ENCODE results near the gene NLRX1. TPM values are rescaled to one million over a fixed set of nuclear protein-coding genes. Genes with fewer than 3 reads are reported as not detected.

Gene NLRX1
- total RNA-seq, 2 donors from 2014 or later, result 21.8 to 29.6 TPM

DNA sequence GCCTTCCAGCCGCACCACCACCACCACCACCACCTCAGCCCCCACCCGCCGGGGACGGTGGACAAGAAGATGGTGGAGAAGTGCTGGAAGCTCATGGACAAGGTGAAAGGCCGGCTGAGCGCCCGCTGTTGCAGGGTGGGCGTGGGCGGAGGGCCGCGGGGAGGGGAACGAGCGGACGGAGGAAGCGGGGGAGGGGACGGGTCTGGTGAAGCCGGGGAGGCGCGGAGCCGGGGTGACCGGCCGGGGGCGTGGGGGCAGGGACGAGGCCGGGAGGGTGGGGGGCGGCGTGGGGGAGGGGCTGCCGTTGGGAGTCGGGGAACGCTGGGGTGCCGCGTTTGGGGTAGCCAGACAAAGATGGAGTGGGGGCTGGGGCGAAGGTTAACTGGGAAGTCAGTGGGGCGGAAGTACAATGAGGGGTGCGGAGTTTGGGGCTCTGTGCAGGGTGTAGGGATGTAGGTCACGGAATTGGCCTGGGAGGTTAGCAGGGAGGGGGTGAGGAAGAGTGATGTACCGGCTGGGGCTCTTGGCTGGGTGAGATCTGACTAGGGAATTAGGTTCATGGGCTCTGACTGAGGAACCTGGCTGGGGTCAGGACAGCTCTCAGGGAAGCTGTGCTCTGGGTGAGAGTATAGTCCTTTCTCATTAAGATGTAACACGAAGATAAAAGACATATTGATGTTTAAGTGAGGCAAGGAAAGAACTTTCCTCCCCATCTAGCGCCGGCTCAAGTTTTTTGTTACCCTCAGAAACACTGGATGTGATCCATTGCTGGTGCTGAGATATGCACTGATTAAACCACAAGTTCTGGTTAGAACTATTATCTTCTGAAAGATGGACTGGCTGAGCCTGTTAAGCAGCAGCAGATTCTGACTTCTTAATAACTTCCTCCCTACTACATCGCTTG, 38.2 kb downstream of the NLRX1 start:
- TF ChIP-seq, protein P1, sequence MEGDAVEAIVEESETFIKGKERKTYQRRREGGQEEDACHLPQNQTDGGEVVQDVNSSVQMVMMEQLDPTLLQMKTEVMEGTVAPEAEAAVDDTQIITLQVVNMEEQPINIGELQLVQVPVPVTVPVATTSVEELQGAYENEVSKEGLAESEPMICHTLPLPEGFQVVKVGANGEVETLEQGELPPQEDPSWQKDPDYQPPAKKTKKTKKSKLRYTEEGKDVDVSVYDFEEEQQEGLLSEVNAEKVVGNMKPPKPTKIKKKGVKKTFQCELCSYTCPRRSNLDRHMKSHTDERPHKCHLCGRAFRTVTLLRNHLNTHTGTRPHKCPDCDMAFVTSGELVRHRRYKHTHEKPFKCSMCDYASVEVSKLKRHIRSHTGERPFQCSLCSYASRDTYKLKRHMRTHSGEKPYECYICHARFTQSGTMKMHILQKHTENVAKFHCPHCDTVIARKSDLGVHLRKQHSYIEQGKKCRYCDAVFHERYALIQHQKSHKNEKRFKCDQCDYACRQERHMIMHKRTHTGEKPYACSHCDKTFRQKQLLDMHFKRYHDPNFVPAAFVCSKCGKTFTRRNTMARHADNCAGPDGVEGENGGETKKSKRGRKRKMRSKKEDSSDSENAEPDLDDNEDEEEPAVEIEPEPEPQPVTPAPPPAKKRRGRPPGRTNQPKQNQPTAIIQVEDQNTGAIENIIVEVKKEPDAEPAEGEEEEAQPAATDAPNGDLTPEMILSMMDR (conservative IDR thresholded peaks at IDR 0.05), result no peak
- 1 to 3% methylated on average over 9 to 26 of the region's 41 CpGs for WGBS, 2 experiments (ENCODE audit: insufficient coverage in 1 of 2, insufficient read length in 1 of 2)

DNA sequence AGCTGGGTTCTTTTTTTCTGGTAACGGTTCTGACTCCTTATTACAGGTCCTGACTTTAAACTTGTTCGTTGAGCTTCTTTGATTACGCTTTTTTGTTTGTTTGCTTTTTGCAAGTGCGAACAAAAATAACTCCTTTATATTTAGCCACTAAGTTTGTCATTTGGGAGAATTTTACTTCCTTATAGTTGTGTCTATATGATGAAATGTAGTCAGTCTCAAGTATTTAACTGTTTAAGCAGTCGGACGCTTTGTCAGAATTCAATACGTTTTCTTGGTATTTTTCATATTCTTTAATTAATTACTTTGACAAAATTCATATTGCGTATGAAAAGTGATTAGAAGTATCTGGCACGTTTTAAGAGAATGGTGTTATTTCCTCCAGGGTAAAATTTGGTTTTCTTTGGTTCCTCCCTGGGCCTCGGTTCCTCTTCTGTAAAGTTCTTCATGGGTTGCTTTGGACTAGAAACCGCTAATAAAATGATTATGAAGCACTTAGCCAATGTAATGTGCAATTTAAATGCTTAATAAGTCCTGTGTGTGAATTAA, 39.0 kb downstream of the NLRX1 start:
- Histone ChIP-seq H3K9me3 (ENCODE audit: control insufficient read depth, low read length) (no peaks in the 10 kb centered on the region), H3K9ac (ENCODE audit: extremely low read depth, low read length, poor library complexity, severe bottlenecking) (peak overlapping the region; percentile 46), H3K36me3 (ENCODE audit: control insufficient read depth, insufficient read depth, low read length) (no peaks in the 10 kb centered on the region), H3K27me3 (ENCODE audit: control insufficient read depth, insufficient read depth, low read length, poor library complexity, severe bottlenecking) (no peaks in the 10 kb centered on the region), H3K27ac (ENCODE audit: low read depth, low read length) (no peak overlapping the region), H3K4me3 (ENCODE audit: low read length) (peak overlapping the region; percentile 88), H3K4me1 (ENCODE audit: control insufficient read depth, insufficient read depth, low read length) (peaks cover 2% of the 10 kb centered on the region)
- DNase-seq, result no peak
- no peaks in the 10 kb centered on the region for H3K9me3 Mint-ChIP-seq
- H3K4me3 Mint-ChIP-seq, result peak overlapping the region; percentile 96
- H3K27me3 Mint-ChIP-seq (ENCODE audit: insufficient read depth), result no peaks in the 10 kb centered on the region
- no peaks in the 10 kb centered on the region for H3K36me3 Mint-ChIP-seq (ENCODE audit: low read depth)
- WGBS, 2 experiments (ENCODE audit: insufficient coverage in 1 of 2, insufficient read length in 1 of 2), result 38 to 61% methylated on average over 3 to 11 of the region's 11 CpGs
- H3K27ac Mint-ChIP-seq, result no peak overlapping the region
- peaks cover 28% of the 10 kb centered on the region for H3K4me1 Mint-ChIP-seq
- TF ChIP-seq, protein P1 (conservative IDR thresholded peaks at IDR 0.05), result no peak

More for the DNA sequence above, 38.2 kb downstream of the NLRX1 start:
- peaks cover 28% of the 10 kb centered on the region for H3K4me1 Mint-ChIP-seq
- H3K36me3 Mint-ChIP-seq (ENCODE audit: low read depth), result no peaks in the 10 kb centered on the region
- Histone ChIP-seq H3K27ac (ENCODE audit: low read depth, low read length) (peak overlapping the region; percentile 94), H3K9ac (ENCODE audit: extremely low read depth, low read length, poor library complexity, severe bottlenecking) (peak overlapping the region; percentile 57), H3K36me3 (ENCODE audit: control insufficient read depth, insufficient read depth, low read length) (no peaks in the 10 kb centered on the region), H3K4me3 (ENCODE audit: low read length) (peak overlapping the region; percentile 88), H3K9me3 (ENCODE audit: control insufficient read depth, low read length) (no peaks in the 10 kb centered on the region), H3K27me3 (ENCODE audit: control insufficient read depth, insufficient read depth, low read length, poor library complexity, severe bottlenecking) (no peaks in the 10 kb centered on the region), H3K4me1 (ENCODE audit: control insufficient read depth, insufficient read depth, low read length) (peaks cover 2% of the 10 kb centered on the region)
- peak overlapping the region; percentile 92 for H3K27ac Mint-ChIP-seq
- H3K4me3 Mint-ChIP-seq, result peak overlapping the region; percentile 96
- no peak for DNase-seq
- H3K27me3 Mint-ChIP-seq (ENCODE audit: insufficient read depth), result no peaks in the 10 kb centered on the region
- H3K9me3 Mint-ChIP-seq, result no peaks in the 10 kb centered on the region

DNA sequence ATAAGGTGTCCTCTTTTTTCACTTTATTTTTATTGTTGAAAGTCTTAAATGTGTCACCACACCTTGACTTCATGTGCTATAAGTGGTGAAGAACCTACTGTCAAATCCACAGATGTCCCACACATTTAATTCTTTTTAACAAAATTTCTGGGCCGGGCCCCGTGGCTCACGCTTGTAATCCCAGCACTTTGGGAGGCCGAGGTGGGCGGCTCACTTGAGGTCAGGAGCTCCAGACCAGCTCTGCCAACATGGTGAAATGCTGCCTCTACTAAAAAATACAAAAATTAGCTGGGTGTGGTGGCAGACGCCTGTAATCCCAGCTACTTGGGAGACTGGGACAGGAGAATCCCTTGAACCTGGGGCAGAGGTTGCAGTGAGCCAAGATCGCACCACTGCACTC, 40.7 kb downstream of the NLRX1 start:
- TF ChIP-seq, protein P1 (conservative IDR thresholded peaks at IDR 0.05), result no peak
- Mint-ChIP-seq H3K4me3 (no peak overlapping the region), H3K36me3 (ENCODE audit: low read depth) (no peaks in the 10 kb centered on the region), H3K9me3 (no peaks in the 10 kb centered on the region), H3K27me3 (ENCODE audit: insufficient read depth) (no peaks in the 10 kb centered on the region), H3K27ac (peak overlapping the region; percentile 46), H3K4me1 (peaks cover 28% of the 10 kb centered on the region)
- Histone ChIP-seq H3K36me3 (ENCODE audit: control insufficient read depth, insufficient read depth, low read length) (no peaks in the 10 kb centered on the region), H3K9ac (ENCODE audit: extremely low read depth, low read length, poor library complexity, severe bottlenecking) (no peak overlapping the region), H3K4me3 (ENCODE audit: low read length) (no peak overlapping the region), H3K27me3 (ENCODE audit: control insufficient read depth, insufficient read depth, low read length, poor library complexity, severe bottlenecking) (no peaks in the 10 kb centered on the region), H3K4me1 (ENCODE audit: control insufficient read depth, insufficient read depth, low read length) (peaks cover 2% of the 10 kb centered on the region), H3K9me3 (ENCODE audit: control insufficient read depth, low read length) (no peaks in the 10 kb centered on the region), H3K27ac (ENCODE audit: low read depth, low read length) (no peak overlapping the region)
- DNase-seq, result no peak
- WGBS, 2 experiments (ENCODE audit: insufficient coverage in 1 of 2, insufficient read length in 1 of 2), result 75 to 91% methylated on average over 6 to 7 of the region's 7 CpGs

Measured in endodermal cell (in vitro differentiated cells).